ENCODE data around the gene ATF3. TPM values are rescaled to one million over a fixed set of nuclear protein-coding genes. Genes with fewer than 3 reads are reported as not detected.

Gene ATF3
- total RNA-seq, 1 donor from 2014 or later, result 23.9 TPM

DNA sequence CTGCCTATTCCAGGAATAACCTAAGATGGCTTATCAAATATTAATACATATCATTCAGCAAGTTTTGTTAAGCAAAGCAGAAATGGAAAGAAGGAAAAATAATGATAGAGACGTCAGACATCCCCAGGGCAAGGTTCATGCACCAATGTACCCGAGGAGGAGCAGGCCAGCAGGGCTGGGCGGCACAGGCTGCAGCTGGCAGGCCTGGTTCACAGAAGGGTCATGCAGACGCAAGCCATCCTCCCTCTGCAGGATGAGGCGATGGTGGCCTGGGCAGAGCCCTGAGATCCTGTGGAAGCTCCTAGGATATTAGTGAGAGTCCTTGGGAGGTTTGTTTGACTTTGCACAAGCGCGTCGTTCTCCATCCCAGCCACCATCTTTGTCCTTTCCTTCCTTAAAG lies 61.0 kb downstream of the ATF3 start:
- peaks cover 40% of the 10 kb centered on the region for H3K27me3 Mint-ChIP-seq
- no peak overlapping the region for H3K4me3 Mint-ChIP-seq

GRCh38 chr1:212670301-212670700 lies 61.7 kb downstream of the ATF3 start:
- TF ChIP-seq, protein P1, sequence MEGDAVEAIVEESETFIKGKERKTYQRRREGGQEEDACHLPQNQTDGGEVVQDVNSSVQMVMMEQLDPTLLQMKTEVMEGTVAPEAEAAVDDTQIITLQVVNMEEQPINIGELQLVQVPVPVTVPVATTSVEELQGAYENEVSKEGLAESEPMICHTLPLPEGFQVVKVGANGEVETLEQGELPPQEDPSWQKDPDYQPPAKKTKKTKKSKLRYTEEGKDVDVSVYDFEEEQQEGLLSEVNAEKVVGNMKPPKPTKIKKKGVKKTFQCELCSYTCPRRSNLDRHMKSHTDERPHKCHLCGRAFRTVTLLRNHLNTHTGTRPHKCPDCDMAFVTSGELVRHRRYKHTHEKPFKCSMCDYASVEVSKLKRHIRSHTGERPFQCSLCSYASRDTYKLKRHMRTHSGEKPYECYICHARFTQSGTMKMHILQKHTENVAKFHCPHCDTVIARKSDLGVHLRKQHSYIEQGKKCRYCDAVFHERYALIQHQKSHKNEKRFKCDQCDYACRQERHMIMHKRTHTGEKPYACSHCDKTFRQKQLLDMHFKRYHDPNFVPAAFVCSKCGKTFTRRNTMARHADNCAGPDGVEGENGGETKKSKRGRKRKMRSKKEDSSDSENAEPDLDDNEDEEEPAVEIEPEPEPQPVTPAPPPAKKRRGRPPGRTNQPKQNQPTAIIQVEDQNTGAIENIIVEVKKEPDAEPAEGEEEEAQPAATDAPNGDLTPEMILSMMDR (conservative IDR thresholded peaks at IDR 0.05), result no peak
- Mint-ChIP-seq H3K27ac (no peak overlapping the region), H3K9me3 (no peaks in the 10 kb centered on the region), H3K4me3 (no peak overlapping the region), H3K4me1 (ENCODE audit: unreplicated experiment) (peaks cover 26% of the 10 kb centered on the region), H3K27me3 (peaks cover 36% of the 10 kb centered on the region), H3K36me3 (no peaks in the 10 kb centered on the region)
- no peak for DNase-seq (ENCODE audit: extremely low spot score, unreplicated experiment)

More for the DNA sequence above, 61.0 kb downstream of the ATF3 start:
- no peak for DNase-seq (ENCODE audit: extremely low spot score, unreplicated experiment)
- no peaks in the 10 kb centered on the region for H3K36me3 Mint-ChIP-seq
- TF ChIP-seq, protein P1 (conservative IDR thresholded peaks at IDR 0.05), result no peak
- H3K9me3 Mint-ChIP-seq, result no peaks in the 10 kb centered on the region
- peaks cover 26% of the 10 kb centered on the region for H3K4me1 Mint-ChIP-seq (ENCODE audit: unreplicated experiment)
- no peak overlapping the region for H3K27ac Mint-ChIP-seq

Other genes starting within 250 kb of the ATF3 start
- gene PACC1, start 193.9 kb upstream of the ATF3 start, total RNA-seq (ENCODE audit: low replicate concordance), result 10.0 and 20.4 TPM in 2 replicates
- 48.9 and 53.7 TPM in 2 replicates for gene NENF, start 175.8 kb upstream of the ATF3 start, total RNA-seq (ENCODE audit: low replicate concordance)
- 0.55 and 0.72 TPM in 2 replicates for gene BATF3, start 91.1 kb downstream of the ATF3 start, total RNA-seq (ENCODE audit: low replicate concordance)
- gene NSL1, start 183.0 kb downstream of the ATF3 start, total RNA-seq (ENCODE audit: low replicate concordance), result 25.4 and 42.1 TPM in 2 replicates
- 12.5 and 13.8 TPM in 2 replicates for gene TATDN3, start 183.1 kb downstream of the ATF3 start, total RNA-seq (ENCODE audit: low replicate concordance)
- gene SPATA45, start 238.9 kb downstream of the ATF3 start, total RNA-seq (ENCODE audit: low replicate concordance), result not detected in 2 replicates
- 20.5 and 22.0 TPM in 2 replicates for gene FLVCR1, start 249.5 kb downstream of the ATF3 start, total RNA-seq (ENCODE audit: low replicate concordance)

All from type B pancreatic cell (in vitro differentiated cells).